Left lung (tissue), 10 donors: ENCODE data around the gene AZIN2. TPM values are rescaled to one million over a fixed set of nuclear protein-coding genes. Genes with fewer than 3 reads are reported as not detected.

Experiments used
- ATAC-seq: fragments of 200-7000 bp; cut with Tn5 transposase; one replicate; pipeline ENCODE4 v1.9.1; 2020; ENCODE audit warnings: moderate library complexity
- DNase-seq, 4 donors: peaks; one replicate each; pipeline ENCODE4 v3.0.0-alpha.2; 2013 to 2020
- H3K27ac ChIP-seq, 2 donors: fragments of 200-600 bp; sonication (generic) in 1 of 2; one replicate each; pipeline versions ENCODE4 v1.5.0 to v1.8.0; 2020 to 2021
- H3K27me3 ChIP-seq, 2 donors: fragments of 200-600 bp; sonication (generic) in 1 of 2; one replicate each; pipeline versions ENCODE4 v1.5.0 to v1.8.0; 2020 to 2021
- H3K36me3 ChIP-seq, 2 donors: fragments of 200-600 bp; sonication (generic) in 1 of 2; one replicate each; pipeline versions ENCODE4 v1.5.0 to v1.8.0; 2020 to 2021
- H3K4me1 ChIP-seq, 2 donors: fragments of 200-600 bp; one replicate each; pipeline ENCODE4 v1.8.0; 2021
- H3K4me3 ChIP-seq, 2 donors: fragments of 200-600 bp; sonication (generic) in 1 of 2; one replicate each; pipeline versions ENCODE4 v1.5.0 to v1.8.0; 2020 to 2021; ENCODE audit warnings: mild to moderate bottlenecking in 1 of 2
- H3K9me3 ChIP-seq, 2 donors: fragments of 200-600 bp; sonication (generic) in 1 of 2; one replicate each; pipeline versions ENCODE4 v1.5.0 to v1.8.0; 2020 to 2021
- intact Hi-C, 2 donors: fragments of 100-400 bp; cut with DNase I; formaldehyde crosslinking; loops; one replicate each; pipeline versions ENCODE4 v1.11.2 to v1.14.2; 2022
- polyA plus RNA-seq, 6 donors: library from polyadenylated mRNA; unstranded; fragments of 120-200 nt; gene quantifications; one replicate each; pipeline ENCODE4 v1.2.1, GENCODE V29; 2013; ENCODE audit not compliant: insufficient read length in 6 of 6
- total RNA-seq, 2 donors: library from RNA; stranded (reverse); fragmentation: NEBNext Ultra II Directional; extraction: Animal tissue kit (Norgen Biotek cat#: 25700); gene quantifications; one replicate each; pipeline ENCODE4 v1.2.1, GENCODE V29; 2021
- TF ChIP-seq, protein P1 (sequence below), 2 donors: fragments of 200-600 bp; sonication (generic) in 1 of 2; IDR thresholded peaks; one replicate each; pipeline versions ENCODE4 v1.5.0 to v1.8.0; 2021; ENCODE audit warnings: antibody characterized with exemption in 2 of 2
- donor health status: DM: no; HTN: yes; CAD: no.
- donor health status: DM: no; HTN: no; CAD: no.

Gene AZIN2
- total and polyA plus RNA-seq, 8 donors, result 2.3 to 13.1 (median 8.6) TPM

DNA sequence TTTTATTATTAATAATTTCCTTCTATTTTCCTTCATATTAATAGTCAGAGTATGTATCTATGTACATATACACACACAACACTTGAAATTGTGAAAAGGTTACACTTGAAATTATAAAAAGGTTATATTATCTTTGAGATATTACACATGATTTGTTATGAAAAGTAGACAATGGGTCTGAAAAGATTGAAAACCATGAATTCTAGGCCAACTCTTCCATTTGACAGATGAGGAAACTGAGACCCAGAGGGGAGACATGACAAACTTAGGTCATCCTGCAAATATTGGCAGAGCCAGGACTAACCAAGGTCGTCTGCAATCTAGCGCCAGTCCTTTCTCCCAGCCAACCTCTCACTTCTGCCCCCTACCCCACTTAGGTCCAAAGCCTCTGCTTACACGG lies 67.7 kb downstream of the AZIN2 start:
- H3K27me3 ChIP-seq, result no peaks in the 10 kb centered on the region
- ATAC-seq, result no peak
- peaks cover 0 to 18% of the 10 kb centered on the region in 2 donors for H3K36me3 ChIP-seq
- intact Hi-C loops, result no loop called here
- no peak overlapping the region for H3K27ac ChIP-seq
- no peak overlapping the region for H3K4me3 ChIP-seq
- H3K4me1 ChIP-seq, result no peaks in the 10 kb centered on the region
- DNase-seq, result no peak
- TF ChIP-seq, protein P1, sequence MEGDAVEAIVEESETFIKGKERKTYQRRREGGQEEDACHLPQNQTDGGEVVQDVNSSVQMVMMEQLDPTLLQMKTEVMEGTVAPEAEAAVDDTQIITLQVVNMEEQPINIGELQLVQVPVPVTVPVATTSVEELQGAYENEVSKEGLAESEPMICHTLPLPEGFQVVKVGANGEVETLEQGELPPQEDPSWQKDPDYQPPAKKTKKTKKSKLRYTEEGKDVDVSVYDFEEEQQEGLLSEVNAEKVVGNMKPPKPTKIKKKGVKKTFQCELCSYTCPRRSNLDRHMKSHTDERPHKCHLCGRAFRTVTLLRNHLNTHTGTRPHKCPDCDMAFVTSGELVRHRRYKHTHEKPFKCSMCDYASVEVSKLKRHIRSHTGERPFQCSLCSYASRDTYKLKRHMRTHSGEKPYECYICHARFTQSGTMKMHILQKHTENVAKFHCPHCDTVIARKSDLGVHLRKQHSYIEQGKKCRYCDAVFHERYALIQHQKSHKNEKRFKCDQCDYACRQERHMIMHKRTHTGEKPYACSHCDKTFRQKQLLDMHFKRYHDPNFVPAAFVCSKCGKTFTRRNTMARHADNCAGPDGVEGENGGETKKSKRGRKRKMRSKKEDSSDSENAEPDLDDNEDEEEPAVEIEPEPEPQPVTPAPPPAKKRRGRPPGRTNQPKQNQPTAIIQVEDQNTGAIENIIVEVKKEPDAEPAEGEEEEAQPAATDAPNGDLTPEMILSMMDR (IDR thresholded peaks at IDR 0.05), result no peak
- H3K9me3 ChIP-seq, result no peaks in the 10 kb centered on the region

DNA sequence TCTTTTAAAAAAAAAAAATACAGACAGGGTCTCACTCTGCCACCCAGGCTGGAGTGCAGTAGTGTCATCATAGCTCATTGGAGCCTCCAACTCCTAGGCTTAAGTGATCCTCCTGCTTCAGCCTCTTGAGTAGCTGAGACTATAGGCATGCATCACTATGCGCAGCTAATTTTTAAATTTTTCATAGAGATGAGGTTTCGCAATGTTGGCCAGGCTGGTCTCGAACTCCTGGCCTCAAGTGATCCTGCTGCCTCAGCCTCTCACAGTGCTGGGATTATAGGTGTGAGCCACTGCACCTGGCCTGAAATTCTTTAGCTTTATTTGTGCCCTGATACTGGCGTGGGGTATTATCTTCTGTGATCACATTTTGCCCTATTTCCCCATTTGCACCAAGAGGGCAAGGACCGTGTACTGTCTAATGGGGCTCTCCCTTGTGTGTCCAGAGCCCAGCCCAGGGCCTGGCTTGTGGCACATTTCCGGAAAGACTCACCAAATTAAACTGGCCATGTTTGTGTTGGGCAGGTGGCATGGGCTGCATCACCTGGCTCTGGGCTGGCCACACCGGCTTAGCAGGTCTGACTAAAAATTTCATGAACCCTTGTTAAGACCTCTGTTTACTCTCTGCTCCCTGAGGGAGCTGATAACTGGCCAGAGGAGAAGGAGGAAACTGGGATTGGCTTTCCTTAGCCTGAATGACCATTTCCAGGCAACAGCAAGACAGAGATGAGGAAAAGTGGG lies 68.7 kb downstream of the AZIN2 start:
- Histone ChIP-seq H3K4me3 (no peak overlapping the region), H3K27me3 (no peaks in the 10 kb centered on the region), H3K36me3 (peaks cover 0 to 14% of the 10 kb centered on the region in 2 donors), H3K9me3 (no peaks in the 10 kb centered on the region), H3K4me1 (no peaks in the 10 kb centered on the region), H3K27ac (no peak overlapping the region)
- intact Hi-C loops, result no loop called here
- ATAC-seq (peak; percentile 91), DNase-seq (peak in 2 of 4 donors; percentile 50 to 64)
- TF ChIP-seq, protein P1 (IDR thresholded peaks at IDR 0.05), result no peak

DNA sequence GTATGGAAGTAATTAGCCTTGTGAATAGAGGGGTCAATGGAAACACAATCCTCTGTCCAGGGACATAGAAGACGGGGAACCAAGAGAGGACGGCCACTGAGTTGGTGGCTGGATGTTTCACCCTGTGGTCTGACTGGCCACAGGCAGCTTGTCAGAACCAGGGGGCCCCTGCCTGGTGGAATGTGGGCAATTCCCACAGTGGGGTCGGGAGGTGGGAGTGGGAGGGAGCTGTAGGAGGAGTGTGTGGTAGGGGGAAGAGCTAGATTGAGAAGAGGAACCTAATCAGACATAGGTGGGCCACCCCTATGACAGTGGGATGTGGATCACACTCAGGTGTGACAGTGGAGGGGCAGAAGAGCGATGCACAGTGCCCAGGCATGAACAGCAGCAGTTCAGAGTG lies 69.6 kb downstream of the AZIN2 start:
- no peaks in the 10 kb centered on the region for H3K4me1 ChIP-seq
- H3K4me3 ChIP-seq, result no peak overlapping the region
- H3K9me3 ChIP-seq, result no peaks in the 10 kb centered on the region
- TF ChIP-seq, protein P1 (IDR thresholded peaks at IDR 0.05), result no peak
- H3K27ac ChIP-seq, result no peak overlapping the region
- no peaks in the 10 kb centered on the region for H3K27me3 ChIP-seq
- no peak for DNase-seq
- H3K36me3 ChIP-seq, result peaks cover 0 to 12% of the 10 kb centered on the region in 2 donors
- ATAC-seq, result no peak
- intact Hi-C loops, result no loop called here

DNA sequence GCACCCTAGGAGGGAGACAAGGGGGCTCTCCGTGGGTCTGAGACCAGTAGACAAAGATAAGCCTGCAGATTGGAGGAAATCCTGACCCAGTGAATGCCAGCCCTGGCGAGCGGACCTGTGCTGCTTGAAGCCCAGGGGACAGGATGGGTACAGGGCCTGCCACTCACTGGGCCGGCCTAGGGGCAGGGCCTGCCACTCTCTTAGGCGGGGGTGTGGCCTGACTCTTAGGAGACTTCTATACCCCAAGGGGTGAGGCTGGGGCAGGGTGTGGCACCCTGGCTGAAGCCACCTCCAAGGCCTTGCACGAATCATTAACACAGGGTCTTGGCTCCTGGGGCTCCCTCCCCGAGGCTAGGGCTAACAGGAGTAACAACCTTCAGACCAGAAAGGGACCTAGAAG lies 70.2 kb downstream of the AZIN2 start:
- TF ChIP-seq, protein P1 (IDR thresholded peaks at IDR 0.05), result no peak
- H3K27ac ChIP-seq, result no peak overlapping the region
- H3K4me3 ChIP-seq, result no peak overlapping the region
- H3K9me3 ChIP-seq, result no peaks in the 10 kb centered on the region
- no peak for ATAC-seq
- H3K36me3 ChIP-seq, result peaks cover 0 to 12% of the 10 kb centered on the region in 2 donors
- H3K27me3 ChIP-seq, result no peaks in the 10 kb centered on the region
- no peak for DNase-seq
- intact Hi-C loops, result no loop called here
- no peaks in the 10 kb centered on the region for H3K4me1 ChIP-seq

DNA sequence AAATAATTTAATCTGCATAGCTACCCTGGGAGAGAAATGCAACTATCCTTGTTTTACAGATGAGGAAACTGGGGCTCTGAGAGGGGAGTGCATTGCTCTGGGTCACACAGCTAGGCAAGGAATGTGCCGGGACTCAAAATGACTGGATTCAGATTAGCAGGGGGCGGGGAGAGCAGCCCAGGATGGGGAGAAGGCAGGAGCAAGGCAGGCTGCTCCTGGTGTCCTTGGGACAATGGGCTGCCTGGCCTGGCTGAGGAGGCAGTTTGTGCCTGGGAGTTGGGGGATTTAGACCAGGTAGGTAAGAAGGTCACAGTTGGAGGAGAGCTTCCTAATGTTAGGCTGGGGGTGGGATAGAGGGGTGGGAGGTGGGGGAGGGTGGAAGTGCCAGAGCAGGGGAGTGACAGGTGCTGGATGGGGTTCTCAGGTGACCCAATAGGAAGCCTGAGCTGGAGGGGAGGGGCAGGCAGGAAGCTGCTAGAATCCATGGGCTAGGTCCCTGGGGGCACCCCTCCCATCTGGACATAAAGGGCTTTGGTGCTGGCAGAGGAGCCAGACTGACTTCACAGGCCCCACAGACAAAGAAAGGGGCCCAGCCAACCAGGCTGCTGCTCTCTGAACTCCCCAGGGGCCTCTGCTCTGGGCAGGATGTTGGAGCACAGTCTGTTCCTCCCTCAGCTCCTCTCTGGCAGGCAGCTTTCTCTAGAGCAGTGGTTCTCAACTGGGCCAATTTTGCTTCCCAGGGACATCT lies 71.9 kb downstream of the AZIN2 start:
- no peaks in the 10 kb centered on the region for H3K27me3 ChIP-seq
- no peak overlapping the region for H3K27ac ChIP-seq
- intact Hi-C loops, result no loop called here
- peaks cover 0 to 1% of the 10 kb centered on the region in 2 donors for H3K36me3 ChIP-seq
- TF ChIP-seq, protein P1 (IDR thresholded peaks at IDR 0.05), result no peak
- ATAC-seq (no peak), DNase-seq (no peak)
- H3K4me1 ChIP-seq, result no peaks in the 10 kb centered on the region
- no peaks in the 10 kb centered on the region for H3K9me3 ChIP-seq
- no peak overlapping the region for H3K4me3 ChIP-seq
